ENCODE results near the gene TMEM150C.

DNA sequence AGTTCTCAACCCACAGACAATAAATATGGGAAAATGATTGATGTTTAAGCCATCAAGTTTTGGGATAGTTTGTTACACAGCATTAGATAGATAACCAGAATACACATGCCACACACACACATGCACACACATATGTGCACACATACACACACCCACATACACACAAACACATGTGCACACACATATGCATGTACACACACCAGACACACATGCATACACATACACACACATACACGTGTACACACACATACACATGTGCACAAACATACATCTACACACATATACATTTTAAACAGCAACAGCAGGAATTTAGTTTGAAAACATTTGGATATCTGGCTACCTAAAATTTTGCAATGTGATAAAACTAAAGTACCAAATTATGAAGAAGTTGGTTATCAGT is 42.7 kb upstream of the TMEM150C start:
- TF ChIP-seq, protein P1, sequence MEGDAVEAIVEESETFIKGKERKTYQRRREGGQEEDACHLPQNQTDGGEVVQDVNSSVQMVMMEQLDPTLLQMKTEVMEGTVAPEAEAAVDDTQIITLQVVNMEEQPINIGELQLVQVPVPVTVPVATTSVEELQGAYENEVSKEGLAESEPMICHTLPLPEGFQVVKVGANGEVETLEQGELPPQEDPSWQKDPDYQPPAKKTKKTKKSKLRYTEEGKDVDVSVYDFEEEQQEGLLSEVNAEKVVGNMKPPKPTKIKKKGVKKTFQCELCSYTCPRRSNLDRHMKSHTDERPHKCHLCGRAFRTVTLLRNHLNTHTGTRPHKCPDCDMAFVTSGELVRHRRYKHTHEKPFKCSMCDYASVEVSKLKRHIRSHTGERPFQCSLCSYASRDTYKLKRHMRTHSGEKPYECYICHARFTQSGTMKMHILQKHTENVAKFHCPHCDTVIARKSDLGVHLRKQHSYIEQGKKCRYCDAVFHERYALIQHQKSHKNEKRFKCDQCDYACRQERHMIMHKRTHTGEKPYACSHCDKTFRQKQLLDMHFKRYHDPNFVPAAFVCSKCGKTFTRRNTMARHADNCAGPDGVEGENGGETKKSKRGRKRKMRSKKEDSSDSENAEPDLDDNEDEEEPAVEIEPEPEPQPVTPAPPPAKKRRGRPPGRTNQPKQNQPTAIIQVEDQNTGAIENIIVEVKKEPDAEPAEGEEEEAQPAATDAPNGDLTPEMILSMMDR (IDR thresholded peaks at IDR 0.05; ENCODE audit: insufficient read depth, low read depth, low read length): no peak
- no peak for TF ChIP-seq EZH2 (IDR thresholded peaks at IDR 0.05; ENCODE audit: insufficient read depth, low read length)
